Epithelial cell of proximal tubule (primary cell): ENCODE measurements around the gene NFYC. TPM values are rescaled to one million over a fixed set of nuclear protein-coding genes. Genes with fewer than 3 reads are reported as not detected.
A peak's percentile ranks its signal among the peaks of the same experiment; 100 is the strongest.

ENCODE experiments used
- DNase-seq: peaks from one replicate; pipeline ENCODE4 v3.0.0-alpha.2; 2011; ENCODE audit warnings: low read depth
- H3K4me3 ChIP-seq: 2 replicates; pipeline ENCODE4 v1.5.1; 2011; ENCODE audit warnings: low read depth, mild to moderate bottlenecking, low read length
- CTCF ChIP-seq: conservative IDR thresholded peaks from 2 replicates; pipeline ENCODE4 v1.5.1; 2012; ENCODE audit warnings: low read depth, mild to moderate bottlenecking, low read length
- total RNA-seq: library from RNA; depleted of rRNA; stranded (reverse); fragments of >200 nt; gene quantifications from 2 replicates; pipeline ENCODE4 v1.2.3, GENCODE V29; 2015

NFYC gene
- total RNA-seq, 1 donor from 2014 or later: 50.5 TPM

GRCh38 chr1:40650075-40650474, 41.4 kb upstream of the NFYC start:
- no peak for DNase-seq
- H3K4me3 ChIP-seq: no peak overlapping the region
- TF ChIP-seq CTCF: peak; percentile 47

- DNase-seq: no peak
- H3K4me3 ChIP-seq: no peak overlapping the region
- no peak for TF ChIP-seq CTCF
These were observed 40.2 kb upstream of the NFYC start for GRCh38 chr1:40651138-40651857.

GRCh38 chr1:40652468-40652867, 39.0 kb upstream of the NFYC start:
- TF ChIP-seq CTCF: no peak
- DNase-seq: no peak
- no peak overlapping the region for H3K4me3 ChIP-seq

GRCh38 chr1:40652979-40653378, 38.5 kb upstream of the NFYC start:
- H3K4me3 ChIP-seq: no peak overlapping the region
- DNase-seq: no peak
- TF ChIP-seq CTCF: no peak

GRCh38 chr1:40653851-40654537, 37.5 kb upstream of the NFYC start:
- TF ChIP-seq CTCF: no peak
- no peak for DNase-seq
- H3K4me3 ChIP-seq: no peak overlapping the region

GRCh38 chr1:40657046-40657445, 34.5 kb upstream of the NFYC start:
- no peak for DNase-seq
- no peak overlapping the region for H3K4me3 ChIP-seq
- no peak for TF ChIP-seq CTCF
